Heart left ventricle (tissue), 16 donors: ENCODE measurements around the gene CRYZL1. TPM values are rescaled to one million over a fixed set of nuclear protein-coding genes. Genes with fewer than 3 reads are reported as not detected.
"Not testable (repeated sequence)": the region's sequence is repeated elsewhere in the genome, so short reads cannot be mapped to it uniquely, and the experiment has no call there.

ENCODE experiments used
- ATAC-seq, 4 donors: fragments of 200-7000 bp; cut with Tn5 transposase; one replicate each; pipeline ENCODE4 v1.9.1; 2020 to 2022; ENCODE audit warnings: moderate library complexity in 4 of 4, mild to moderate bottlenecking in 3 of 4, moderate number of reproducible peaks in 1 of 4
- DNase-seq, 5 donors: peaks; one replicate each; pipeline ENCODE4 v3.0.0-alpha.2; 2020
- H3K27ac ChIP-seq, 12 donors: fragments of 200-600 bp; sonication (generic) in 4 of 12; one replicate each; pipeline versions ENCODE4 v1.5.0 to v1.8.0; 2016 to 2022; ENCODE audit warnings: mild to moderate bottlenecking in 2 of 12
- H3K27me3 ChIP-seq, 9 donors: fragments of 200-600 bp; sonication (generic) in 2 of 9; one replicate each; pipeline versions ENCODE4 v1.5.1 to v1.8.0; 2016 to 2022; ENCODE audit warnings: mild to moderate bottlenecking in 3 of 9
- H3K36me3 ChIP-seq, 9 donors: fragments of 200-600 bp; sonication (generic) in 2 of 9; one replicate each; pipeline versions ENCODE4 v1.5.0 to v1.8.0; 2018 to 2022; ENCODE audit warnings: mild to moderate bottlenecking in 2 of 9
- H3K4me1 ChIP-seq, 12 donors: fragments of 200-600 bp; sonication (generic) in 4 of 12; one replicate each; pipeline versions ENCODE4 v1.5.0 to v1.8.0; 2016 to 2022; ENCODE audit warnings: mild to moderate bottlenecking in 3 of 12
- H3K4me3 ChIP-seq, 12 donors: fragments of 200-600 bp; sonication (generic) in 4 of 12; one replicate each; pipeline versions ENCODE4 v1.5.0 to v1.8.0; 2017 to 2022; ENCODE audit warnings: mild to moderate bottlenecking in 9 of 12, moderate library complexity in 4 of 12
- H3K9me3 ChIP-seq, 12 donors: fragments of 200-600 bp; sonication (generic) in 4 of 12; one replicate each; pipeline versions ENCODE4 v1.5.0 to v1.8.0; 2016 to 2022; ENCODE audit warnings: mild to moderate bottlenecking in 1 of 12
- POLR2A ChIP-seq, 2 donors: fragments of 450-650 bp; IDR thresholded peaks; one replicate each; pipeline ENCODE4 v1.6.1; 2017; ENCODE audit warnings: antibody characterized with exemption in 2 of 2, mild to moderate bottlenecking in 2 of 2, moderate library complexity in 2 of 2
- WGBS, 4 donors: extraction: QIAGEN DNeasy Blood & Tissue Kit in 2 of 4; methylation state at CpG; one replicate each; pipeline versions ENCODE4 v1.1.5 to v1.1.7; 2013 to 2018; 5-methylcytosine and 5-hydroxymethylcytosine counted together
- intact Hi-C, 10 donors: fragments of 100-400 bp; cut with DNase I; formaldehyde crosslinking; loops; one replicate each; pipeline versions ENCODE4 v1.11.1 to v1.14.2; 2022
- polyA plus RNA-seq, 2 donors: library from polyadenylated mRNA; stranded (reverse); fragments of 200-250 nt; gene quantifications; one replicate each; pipeline ENCODE4 v1.2.3, GENCODE V29; 2013
- total RNA-seq, 9 donors: library from RNA; depleted of rRNA in 2 of 9; stranded (reverse); fragments of >200 nt in 2 of 9; fragmentation: NEBNext Ultra II Directional in 3 of 9; extraction: Animal tissue kit (Norgen Biotek cat#: 25700) in 3 of 9; gene quantifications; one replicate each; pipeline versions ENCODE4 v1.1.0 to v1.2.4, GENCODE V29; 2016 to 2023
- TF ChIP-seq, protein P1 (sequence below), 12 donors: fragments of 200-600 bp; sonication (generic) in 4 of 12; IDR thresholded peaks; one replicate each; pipeline versions ENCODE4 v1.5.0 to v1.8.0; 2018 to 2022; ENCODE audit warnings: antibody characterized with exemption in 12 of 12, mild to moderate bottlenecking in 5 of 12
- donor health status: ischemic (EF 13 %, LVEDD 7.1; RV severe dilation, severe dysfunction).
- donor health status: healthy with polysubstance abuse.
- donor health status: DM: no; HTN: yes; CAD: no.
- donor health status: DM: no; HTN: no; CAD: no.
- donor health status: ischemic (EF 25% LVEDD 6.9; RV normal size, moderate dysfunction).
- donor health status: ischemic (EF 25% LVEDD 5.7; RV mildly dilated, moderate dysfunction).
- donor health status: healthy.
- donor health status: DM: yes; HTN: yes; CAD: no.
- donor health status: ischemic (EF 35%, LVEDD 5.7; RV mildly dilated, moderate dysfunction).
- donor health status: nonischemic (EF 11% LVEDD 7.7; RV severe dilation, severe dysfunction).
- donor health status: DM: yes; HTN: yes; CAD: no.
- donor health status: PGD.
- donor health status: ischemic (EF 29% LVEDD 5.4; RV normal size, mild dysfunction).
- donor health status: nonischemic (EF 23%, LVEDD 6.1; RV moderate dilation, normal function).

The CRYZL1 gene
- total and polyA plus RNA-seq, 11 donors, result 15.2 to 33.8 (median 25.1) TPM

DNA sequence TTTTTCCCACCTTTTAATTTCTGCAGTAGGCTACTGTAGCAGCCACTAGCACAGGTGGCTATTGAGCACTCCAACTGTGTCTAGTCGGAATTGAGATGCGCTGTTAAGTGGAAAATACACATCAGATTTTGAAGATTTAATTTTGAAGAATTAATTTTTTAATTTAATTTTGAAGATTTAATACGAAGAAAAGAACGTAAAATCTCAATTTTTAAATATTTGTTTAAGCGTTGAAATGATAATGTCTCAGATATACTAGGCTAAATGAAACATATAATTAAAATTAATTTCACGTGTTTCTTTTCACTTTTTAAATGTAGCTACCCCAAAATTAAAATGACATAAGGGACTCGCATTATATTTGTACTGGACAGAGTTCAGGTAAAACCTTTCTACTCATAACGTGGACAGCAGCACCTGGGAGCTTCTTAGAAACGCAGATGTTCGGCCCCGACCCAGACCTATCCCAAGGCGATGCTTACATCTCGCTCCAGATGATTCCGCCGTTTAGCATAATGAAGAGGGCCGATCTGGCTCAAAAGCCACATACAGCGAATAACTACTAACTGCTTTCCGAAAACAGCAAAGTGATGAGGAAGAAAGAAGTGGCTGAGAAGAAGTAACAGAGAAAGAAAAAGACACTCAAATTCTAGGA lies 717 bp downstream of the CRYZL1 start:
- ATAC-seq (no peak), DNase-seq (no peak)
- no peaks in the 10 kb centered on the region for H3K9me3 ChIP-seq
- 30 to 33% (median 32%) methylated on average over 18 of the region's 18 CpGs for WGBS, 4 donors
- peak overlapping the region; percentile 33 to 93 (median 89) for H3K4me3 ChIP-seq
- H3K36me3 ChIP-seq, result peaks cover 0 to 4% (median 0%) of the 10 kb centered on the region in 9 donors
- H3K27ac ChIP-seq, result peak overlapping the region in 11 of 12 donors; percentile 62 to 97 (median 88)
- no peak for TF ChIP-seq POLR2A (IDR thresholded peaks at IDR 0.05)
- TF ChIP-seq, protein P1, sequence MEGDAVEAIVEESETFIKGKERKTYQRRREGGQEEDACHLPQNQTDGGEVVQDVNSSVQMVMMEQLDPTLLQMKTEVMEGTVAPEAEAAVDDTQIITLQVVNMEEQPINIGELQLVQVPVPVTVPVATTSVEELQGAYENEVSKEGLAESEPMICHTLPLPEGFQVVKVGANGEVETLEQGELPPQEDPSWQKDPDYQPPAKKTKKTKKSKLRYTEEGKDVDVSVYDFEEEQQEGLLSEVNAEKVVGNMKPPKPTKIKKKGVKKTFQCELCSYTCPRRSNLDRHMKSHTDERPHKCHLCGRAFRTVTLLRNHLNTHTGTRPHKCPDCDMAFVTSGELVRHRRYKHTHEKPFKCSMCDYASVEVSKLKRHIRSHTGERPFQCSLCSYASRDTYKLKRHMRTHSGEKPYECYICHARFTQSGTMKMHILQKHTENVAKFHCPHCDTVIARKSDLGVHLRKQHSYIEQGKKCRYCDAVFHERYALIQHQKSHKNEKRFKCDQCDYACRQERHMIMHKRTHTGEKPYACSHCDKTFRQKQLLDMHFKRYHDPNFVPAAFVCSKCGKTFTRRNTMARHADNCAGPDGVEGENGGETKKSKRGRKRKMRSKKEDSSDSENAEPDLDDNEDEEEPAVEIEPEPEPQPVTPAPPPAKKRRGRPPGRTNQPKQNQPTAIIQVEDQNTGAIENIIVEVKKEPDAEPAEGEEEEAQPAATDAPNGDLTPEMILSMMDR (IDR thresholded peaks at IDR 0.05), result no peak
- peaks cover 0 to 43% (median 20%) of the 10 kb centered on the region in 12 donors for H3K4me1 ChIP-seq
- intact Hi-C loops, result loop anchor here in 9 of 10 donors (5.0 to 10.0 kb wide), 11 partner anchors 46 to 256 kb away; no protein-coding TSS in a partner anchor
- no peaks in the 10 kb centered on the region for H3K27me3 ChIP-seq

GRCh38 chr21:33634254-33634653 lies 7.3 kb downstream of the CRYZL1 start:
- ATAC-seq (no peak), DNase-seq (no peak)
- H3K36me3 ChIP-seq, result peaks cover 0 to 42% (median 20%) of the 10 kb centered on the region in 9 donors
- H3K4me1 ChIP-seq, result peaks cover 0 to 10% (median 0%) of the 10 kb centered on the region in 12 donors
- intact Hi-C loops, result no loop called here
- no peaks in the 10 kb centered on the region for H3K9me3 ChIP-seq
- TF ChIP-seq, protein P1 (IDR thresholded peaks at IDR 0.05), result no peak
- TF ChIP-seq POLR2A (IDR thresholded peaks at IDR 0.05), result no peak
- H3K27me3 ChIP-seq, result no peaks in the 10 kb centered on the region
- no peak overlapping the region for H3K27ac ChIP-seq
- 95 to 97% (median 96%) methylated on average over 2 of the region's 2 CpGs for WGBS, 4 donors
- H3K4me3 ChIP-seq, result no peak overlapping the region

DNA sequence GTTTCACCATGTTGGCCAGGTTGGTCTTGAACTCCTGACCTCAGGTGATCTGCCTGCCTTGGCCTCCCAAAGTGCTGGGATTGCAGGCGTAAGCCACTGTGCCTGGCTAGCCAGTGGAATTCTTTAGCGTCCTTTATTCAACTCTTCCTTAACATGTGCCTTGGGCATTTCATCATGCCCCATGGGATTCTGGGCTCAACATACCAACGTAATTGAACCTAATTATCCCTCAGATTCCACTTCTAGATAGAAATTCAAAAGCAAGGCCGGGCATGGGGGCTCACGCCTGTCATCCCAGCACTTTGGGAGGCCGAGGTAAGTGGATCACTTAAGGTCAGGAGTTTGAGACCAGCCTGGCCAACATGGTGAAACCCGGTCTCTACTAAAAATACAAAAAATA lies 15.4 kb downstream of the CRYZL1 start:
- ATAC-seq, H3K9me3 ChIP-seq, H3K27me3 ChIP-seq, H3K4me3 ChIP-seq, H3K27ac ChIP-seq, intact Hi-C loops, H3K4me1 ChIP-seq, DNase-seq: not testable (repeated sequence)
- WGBS, 4 donors, result 92 to 95% (median 93%) methylated on average over 7 of the region's 7 CpGs
- H3K36me3 ChIP-seq, result peaks cover 0 to 74% (median 58%) of the 10 kb centered on the region in 9 donors

DNA sequence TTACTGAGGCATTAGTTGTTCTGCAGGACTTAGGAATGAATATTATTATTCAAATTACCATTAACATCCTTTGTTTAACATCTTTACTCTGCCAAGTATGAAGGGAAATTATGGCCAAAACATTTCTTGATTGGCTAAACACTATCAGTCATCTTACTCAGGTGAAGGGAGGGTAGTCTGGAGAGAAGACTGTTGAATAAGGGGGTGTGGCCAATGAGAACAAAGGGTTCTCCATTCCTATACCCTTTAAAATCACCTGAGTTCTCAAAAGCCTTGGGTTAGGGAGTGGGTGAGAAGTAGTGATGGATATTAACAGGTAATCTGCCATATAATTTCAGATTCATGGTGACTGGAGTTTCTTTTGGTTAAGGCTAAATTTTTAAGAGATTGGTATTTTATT lies 19.3 kb downstream of the CRYZL1 start:
- TF ChIP-seq, protein P1 (IDR thresholded peaks at IDR 0.05), result no peak

DNA sequence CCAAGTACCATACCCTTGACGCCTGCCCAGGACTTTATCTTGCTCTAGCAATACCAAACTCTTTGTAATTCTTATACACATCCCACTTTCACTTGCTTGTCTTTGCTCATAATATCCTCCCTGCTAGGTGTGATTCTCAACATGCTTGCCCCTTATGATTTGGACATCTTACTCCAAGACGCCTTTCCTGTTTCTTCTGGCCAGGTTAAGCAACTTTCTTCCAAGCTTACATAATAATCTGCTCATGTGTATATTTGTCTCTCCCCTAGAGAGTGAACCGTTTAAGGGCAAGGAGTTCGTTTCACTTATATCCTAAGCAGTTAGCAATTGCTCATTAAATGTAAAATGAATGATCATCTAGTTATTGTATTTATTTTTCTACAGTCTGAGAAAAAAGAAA lies 21.8 kb downstream of the CRYZL1 start:
- H3K4me3 ChIP-seq, result no peak overlapping the region
- 91 to 96% (median 93%) methylated on average over 4 of the region's 4 CpGs for WGBS, 4 donors
- peaks cover 0 to 92% (median 70%) of the 10 kb centered on the region in 9 donors for H3K36me3 ChIP-seq

More for the DNA sequence above, 19.3 kb downstream of the CRYZL1 start:
- no peak overlapping the region for H3K4me3 ChIP-seq
- no peaks in the 10 kb centered on the region for H3K9me3 ChIP-seq
- ATAC-seq (no peak), DNase-seq (no peak)
- no peak overlapping the region for H3K27ac ChIP-seq
- peaks cover 0 to 77% (median 51%) of the 10 kb centered on the region in 9 donors for H3K36me3 ChIP-seq
- intact Hi-C loops, result no loop called here
- no peaks in the 10 kb centered on the region for H3K4me1 ChIP-seq
- no peaks in the 10 kb centered on the region for H3K27me3 ChIP-seq

More for the DNA sequence above, 21.8 kb downstream of the CRYZL1 start:
- ATAC-seq, result no peak
- intact Hi-C loops, result no loop called here
- DNase-seq, result no peak
- H3K4me1 ChIP-seq, result no peaks in the 10 kb centered on the region
- no peaks in the 10 kb centered on the region for H3K9me3 ChIP-seq
- TF ChIP-seq, protein P1 (IDR thresholded peaks at IDR 0.05), result no peak
- no peak for TF ChIP-seq POLR2A (IDR thresholded peaks at IDR 0.05)
- no peak overlapping the region for H3K27ac ChIP-seq
- H3K27me3 ChIP-seq, result no peaks in the 10 kb centered on the region
